HG02852 (cell line): ENCODE results near the gene KIFC3.
"Not testable (repeated sequence)": the region's sequence is repeated elsewhere in the genome, so short reads cannot be mapped to it uniquely, and the experiment has no call there.

Experiments
- ATAC-seq: cut with Tn5 transposase; IDR thresholded peaks from one replicate; pipeline ENCODE4 v1.9.1; 2021; ENCODE audit warnings: mild to moderate bottlenecking, moderate library complexity; ENCODE audit not compliant: unreplicated experiment

KIFC3 gene

DNA sequence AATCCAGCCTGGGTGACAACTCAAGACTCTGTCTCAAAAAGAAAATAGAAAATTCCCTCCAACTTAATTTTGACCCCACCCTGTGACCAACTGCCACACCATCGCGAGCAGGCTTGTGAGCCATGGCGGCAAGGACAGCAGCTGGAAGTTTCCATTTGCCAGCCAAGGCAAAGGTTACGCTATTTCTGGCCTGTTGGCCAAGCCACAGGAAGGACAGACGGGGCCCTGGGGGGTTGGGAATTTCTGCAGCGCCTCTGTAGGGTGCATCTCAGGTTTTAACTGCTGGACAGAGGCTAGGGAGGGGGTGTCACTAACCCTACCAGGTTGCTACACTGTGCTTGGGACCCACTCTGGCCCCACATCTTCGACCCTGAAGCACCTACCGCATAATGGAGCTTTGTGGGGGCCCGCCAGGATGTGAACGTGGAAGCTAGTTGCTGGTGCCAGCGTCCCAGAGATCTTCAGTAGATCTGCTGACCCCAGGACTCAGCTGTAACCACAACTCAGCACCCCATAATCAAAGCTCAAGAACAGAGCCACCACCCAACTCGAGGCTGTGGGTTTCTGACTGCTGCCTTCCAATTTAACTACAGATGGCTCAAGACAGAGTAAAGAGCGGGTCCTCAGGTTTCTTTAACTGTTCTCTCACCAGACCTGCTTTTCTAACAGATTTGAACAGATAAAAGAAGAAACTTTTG lies 10.9 kb downstream of the KIFC3 start:
- no peak for ATAC-seq

DNA sequence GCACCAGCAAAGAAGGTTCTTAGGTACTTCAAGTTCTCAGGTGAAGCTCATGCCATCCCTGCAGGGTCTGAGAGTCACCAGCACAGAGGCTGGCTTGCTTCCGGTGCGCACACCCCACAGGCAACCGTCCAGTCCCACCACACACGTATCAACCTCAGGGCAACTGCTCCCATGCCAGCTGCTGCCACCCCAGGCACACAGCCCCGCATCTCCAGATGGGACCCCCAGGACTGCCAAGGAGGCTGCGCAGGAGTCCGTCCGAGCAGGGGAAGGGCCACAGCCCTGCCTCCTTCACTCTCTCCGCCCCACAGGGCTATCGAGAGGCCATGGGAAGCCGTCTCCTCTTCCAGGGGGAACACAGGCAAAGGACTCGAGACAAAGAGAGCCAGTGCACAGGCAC lies 13.3 kb downstream of the KIFC3 start:
- no peak for ATAC-seq

DNA sequence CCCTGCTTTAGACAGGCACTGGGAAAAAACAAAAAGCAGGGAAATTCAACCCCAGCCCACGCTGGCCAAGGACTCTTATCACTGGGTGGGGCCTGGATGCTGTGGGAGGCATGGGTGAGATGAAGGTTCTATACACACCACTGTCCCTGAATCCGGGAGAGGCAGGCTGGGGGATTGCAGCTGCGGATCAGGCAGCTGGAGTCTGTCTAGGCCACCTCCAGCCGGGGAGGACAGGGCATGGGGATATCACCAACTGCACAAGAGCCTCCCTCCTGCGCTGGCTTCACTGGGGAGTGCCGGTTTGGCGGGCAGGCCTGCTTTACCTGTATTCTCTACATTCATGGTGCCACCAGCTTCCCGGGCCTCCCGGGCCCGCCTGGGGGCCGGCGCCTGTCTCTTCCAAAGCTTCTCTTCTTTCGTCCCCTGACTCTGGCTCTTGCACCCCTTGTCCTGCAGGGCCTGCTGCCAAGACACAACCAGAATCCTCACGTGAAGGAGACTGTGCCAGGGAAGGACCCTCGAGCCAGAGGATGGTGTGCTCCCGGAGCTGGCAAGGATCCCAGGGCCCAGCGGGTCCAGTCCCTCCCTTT lies 13.9 kb downstream of the KIFC3 start:
- no peak for ATAC-seq

DNA sequence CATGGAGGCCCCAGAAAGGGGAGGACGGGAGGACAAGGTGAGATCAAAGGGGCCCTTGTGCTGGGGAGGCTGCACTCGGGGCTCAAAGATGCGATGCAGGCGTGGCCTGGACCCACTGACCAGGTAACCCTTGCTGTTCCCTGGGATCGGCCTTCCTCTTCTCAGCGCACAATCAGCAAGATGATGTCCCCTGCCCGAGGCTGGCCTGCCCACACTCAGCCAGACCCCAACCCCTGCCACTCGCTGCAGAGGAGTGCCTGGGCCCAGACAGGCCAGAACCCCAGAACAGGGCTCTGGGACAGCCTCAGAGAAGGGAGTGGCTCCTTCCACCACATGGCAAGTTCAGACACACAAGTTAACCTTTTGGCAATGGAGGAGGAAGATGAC lies 14.8 kb downstream of the KIFC3 start:
- no peak for ATAC-seq

DNA sequence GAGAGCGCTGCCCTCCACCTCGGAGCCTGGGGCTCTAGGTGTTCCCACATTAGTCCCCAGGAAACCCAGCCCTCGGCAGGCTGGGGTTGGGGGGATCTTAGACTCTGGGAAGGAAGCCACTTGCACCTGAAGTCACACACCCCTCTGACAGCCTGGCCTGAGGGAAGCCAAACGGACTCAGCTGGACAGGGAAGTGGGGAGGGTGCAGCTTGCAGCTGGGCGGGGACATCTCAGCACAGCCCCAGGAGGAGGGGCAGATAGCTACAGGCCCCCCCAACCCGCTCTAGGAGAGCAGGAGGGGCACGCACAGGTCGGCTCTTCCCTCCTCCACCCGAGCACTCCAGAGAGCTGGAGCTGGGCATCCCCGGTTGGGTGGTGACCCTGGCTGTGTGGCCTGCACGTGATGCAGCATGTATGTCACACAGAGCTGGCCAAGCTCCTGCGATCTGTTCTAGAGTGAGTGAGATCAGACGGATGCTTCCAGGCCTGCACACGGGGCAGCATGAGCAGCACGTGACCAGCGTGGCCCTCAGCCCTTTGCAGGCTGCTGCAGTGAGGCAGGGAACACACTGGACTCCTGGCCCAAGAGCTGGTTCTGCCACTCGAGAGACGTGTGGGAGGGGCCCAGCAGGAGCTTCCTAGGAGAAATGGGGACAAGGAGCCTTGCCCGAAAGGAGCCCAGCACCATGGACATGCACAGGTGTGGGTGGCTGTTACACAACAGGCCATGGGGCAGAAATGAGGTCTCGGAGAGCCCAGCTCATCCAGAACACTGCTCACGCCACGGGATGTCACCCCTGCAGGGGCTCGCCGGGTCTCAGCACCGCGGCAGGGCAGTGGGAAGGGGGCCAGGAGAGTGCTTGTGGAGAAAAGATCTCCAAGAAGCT lies 15.4 kb downstream of the KIFC3 start:
- ATAC-seq, result no peak

DNA sequence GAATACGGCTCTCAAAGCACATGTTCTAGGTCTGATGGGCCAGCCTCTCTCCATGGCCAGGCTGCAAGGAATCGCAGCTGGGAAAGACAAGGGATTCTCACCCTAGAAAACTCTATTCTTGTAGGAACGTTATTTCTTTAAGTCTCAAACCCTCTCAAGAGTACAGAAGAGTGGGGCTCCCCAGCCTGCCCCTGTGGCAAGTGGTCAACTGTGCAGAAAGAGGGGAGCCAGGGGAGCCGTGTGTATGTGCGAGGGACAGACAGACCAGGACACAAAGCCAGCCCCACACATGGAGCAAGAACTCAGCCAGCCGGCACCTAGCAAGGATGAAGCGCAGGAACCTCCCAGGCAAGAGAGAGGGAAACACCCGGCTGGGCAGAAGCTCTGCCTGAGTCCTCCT lies 16.4 kb downstream of the KIFC3 start:
- no peak for ATAC-seq

DNA sequence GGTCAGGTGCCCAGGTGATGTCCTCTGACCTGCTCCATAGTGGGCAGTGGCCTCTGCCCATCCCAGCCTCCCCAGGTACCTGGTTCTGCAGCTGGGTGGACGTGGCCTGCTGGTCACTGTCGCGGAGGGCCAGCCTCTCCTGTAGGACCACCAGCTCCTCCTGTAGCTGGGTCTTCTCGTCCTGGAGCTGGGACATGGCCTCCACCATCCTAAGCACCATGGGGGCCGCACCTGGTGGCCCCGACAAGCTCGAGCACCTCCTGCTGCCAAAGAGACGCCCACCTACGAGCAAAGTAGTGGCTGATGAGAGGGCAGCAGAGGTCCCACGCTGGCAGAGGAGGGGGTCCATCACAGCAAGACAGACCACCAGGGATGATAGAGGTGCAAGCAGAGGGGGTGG lies 16.9 kb downstream of the KIFC3 start:
- ATAC-seq, result no peak

DNA sequence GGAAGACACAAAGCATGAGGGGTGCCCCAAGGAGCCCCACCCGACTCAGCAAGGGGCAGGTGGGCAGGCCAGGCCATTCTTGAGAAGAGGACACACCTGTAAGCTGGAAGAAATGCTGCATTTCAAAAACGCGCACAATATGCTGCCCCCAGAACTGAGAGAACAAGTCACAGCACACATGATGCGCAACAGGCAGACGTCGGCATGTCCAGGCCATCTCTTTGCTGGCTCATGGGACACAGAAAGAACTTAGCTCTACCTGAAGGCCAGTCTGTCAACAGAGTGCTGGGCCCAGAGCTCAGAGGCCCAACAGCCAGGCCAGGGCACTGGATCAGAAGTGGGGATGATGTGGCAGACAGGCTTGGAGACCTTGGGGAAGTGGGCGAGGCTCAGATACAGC lies 18.0 kb downstream of the KIFC3 start:
- ATAC-seq, result no peak

DNA sequence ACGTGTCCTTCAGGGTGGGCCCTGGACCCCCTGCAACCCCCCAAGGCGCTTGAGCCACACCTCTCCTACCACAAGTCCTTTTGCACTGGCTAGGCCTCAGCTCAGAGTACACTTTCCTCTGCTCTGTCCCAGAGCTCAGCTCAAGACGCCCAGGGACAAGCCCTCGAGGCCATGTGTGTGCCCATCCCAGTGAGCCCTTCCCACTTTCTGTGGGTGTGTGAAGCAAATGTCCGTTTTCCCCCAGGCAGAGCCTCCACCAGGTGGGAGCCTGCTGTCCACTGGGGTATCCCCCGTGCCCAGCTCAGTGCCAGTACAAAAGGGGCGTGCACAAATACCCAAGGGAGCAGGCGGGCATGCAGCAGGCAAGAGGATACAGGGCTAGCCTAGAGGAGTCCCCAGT lies 18.4 kb downstream of the KIFC3 start:
- no peak for ATAC-seq

DNA sequence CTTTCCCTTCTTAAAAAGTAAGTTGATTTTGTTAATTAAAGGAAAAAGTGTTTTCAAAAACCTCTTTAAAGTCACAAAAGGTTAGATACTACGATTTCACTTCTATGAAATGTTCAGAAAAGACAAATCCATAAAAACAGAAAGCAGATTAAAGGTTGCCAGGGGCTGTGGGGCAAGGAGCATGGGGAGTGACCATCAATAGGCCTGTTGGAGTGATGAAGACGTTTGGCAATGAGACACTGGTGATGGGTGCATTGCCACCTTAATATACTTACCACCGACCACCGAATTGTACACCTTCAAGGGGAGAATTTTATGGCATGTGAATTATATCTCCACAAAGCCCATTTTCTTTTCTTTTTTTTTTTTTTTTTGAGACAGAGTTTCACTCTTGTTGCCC lies 19.2 kb downstream of the KIFC3 start:
- no peak for ATAC-seq

DNA sequence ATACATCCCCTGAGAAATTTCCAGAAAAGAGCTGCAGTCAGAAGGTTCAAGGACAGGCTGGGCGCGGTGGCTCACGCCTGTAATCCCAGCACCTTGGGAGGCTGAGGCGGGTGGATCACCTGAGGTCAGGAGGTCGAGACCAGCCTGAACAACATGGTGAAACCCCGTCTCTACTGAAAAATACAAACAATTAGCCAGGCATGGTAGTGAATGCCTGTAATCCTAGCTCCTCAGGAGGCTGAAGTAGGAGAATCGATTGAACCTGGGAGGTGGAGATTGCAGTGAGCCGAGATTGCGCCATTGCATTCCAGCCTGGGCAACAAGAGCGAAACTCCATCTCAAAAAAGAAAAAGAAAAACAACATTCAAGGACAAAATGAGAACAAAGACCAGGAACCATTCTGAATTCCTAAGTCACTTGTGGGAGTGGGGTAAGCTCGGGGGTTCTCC lies 19.7 kb downstream of the KIFC3 start:
- ATAC-seq, result not testable (repeated sequence)

DNA sequence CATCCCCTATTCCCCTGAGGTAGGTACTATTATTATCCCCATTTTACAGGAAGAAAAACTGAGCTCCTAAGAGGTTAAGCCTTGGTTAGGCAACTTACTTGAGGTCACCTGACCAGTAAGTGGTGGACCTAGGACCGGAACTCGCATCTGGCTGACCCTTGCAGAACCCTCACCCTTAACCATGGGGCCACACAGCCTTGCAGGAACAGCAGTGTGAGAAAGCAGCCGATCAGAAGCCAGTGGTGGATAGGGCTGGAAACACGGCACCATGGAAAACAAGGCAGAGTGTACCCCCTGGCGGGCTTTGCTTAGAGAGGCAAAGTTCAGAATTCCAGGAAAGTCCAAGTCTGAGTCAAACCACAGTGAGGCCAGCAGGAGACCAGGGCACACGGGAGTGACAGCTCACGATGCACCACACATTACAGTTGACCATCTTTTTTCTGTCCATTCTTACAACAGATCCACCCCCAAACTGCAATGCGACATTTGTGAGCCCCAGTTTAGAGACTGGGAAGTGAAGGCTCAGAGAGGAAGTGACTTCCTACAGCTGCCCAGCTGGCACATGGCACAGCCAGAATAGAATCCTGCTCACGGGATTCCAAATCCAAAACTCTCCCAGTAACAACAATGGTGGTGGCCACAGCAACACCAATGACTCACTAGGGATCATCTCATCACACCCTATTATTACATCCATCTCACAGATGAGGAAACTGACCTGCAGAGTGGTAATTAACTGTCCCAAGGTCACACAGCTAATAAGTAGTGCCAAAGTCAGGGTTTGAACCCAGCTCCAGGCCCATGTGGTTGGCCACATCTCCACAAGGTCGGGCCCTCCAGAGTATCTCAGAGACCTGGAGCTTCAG lies 20.3 kb downstream of the KIFC3 start:
- ATAC-seq, result no peak

DNA sequence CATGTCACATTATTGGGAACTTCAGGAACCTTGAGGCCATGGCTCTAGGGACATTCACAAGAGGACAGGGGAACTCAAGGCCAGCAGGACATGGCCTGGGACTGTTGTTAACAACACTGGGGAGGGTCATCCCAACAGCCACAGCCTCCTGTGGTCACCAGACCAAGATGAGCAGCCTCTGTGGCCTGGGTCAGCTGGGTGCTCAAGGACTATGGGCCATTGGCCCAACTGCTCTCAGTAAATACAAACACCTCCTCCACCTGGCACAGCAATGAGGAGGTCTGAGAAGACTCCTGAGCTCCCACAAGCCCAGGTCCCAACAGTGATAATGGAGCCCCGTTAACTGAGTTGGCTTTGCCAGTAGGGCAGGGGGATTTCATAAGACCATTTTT lies 20.9 kb downstream of the KIFC3 start:
- ATAC-seq, result no peak

DNA sequence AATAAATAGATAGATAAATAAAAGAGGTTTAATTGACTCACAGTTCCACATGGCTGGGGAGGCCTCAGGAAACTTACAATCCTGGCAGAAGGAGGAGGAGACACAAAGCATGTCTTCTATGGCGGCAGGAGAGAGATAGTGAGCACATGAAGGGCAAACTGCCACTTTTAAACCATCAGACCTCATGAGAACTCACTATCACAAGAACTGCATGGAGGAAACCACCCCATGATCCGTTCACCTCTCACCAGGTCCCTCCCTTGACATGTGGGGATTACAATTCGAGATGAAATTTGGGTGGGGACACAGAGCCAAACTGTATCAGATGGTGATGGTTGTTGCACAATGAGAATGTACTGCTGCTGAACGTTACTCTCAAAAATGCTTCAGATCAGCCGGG lies 22.5 kb downstream of the KIFC3 start:
- ATAC-seq, result not testable (repeated sequence)

DNA sequence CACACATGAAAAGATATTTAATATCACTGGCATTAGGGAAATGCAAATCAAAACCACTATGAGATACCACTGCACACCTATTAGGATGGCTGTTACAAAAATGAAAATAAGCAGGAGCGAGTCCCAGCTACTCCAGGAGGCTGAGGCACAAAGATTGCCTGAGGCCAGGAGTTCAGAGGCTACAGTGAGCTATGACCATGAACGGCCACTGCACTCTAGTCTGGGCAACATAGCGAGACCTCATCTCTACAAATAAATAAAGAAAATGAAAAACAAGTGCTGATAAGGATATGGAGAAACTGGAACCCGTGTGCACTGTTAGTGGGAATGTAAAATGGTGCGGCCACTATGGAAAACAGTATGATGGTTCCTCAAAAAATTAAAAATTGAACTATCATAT lies 23.6 kb downstream of the KIFC3 start:
- no peak for ATAC-seq

DNA sequence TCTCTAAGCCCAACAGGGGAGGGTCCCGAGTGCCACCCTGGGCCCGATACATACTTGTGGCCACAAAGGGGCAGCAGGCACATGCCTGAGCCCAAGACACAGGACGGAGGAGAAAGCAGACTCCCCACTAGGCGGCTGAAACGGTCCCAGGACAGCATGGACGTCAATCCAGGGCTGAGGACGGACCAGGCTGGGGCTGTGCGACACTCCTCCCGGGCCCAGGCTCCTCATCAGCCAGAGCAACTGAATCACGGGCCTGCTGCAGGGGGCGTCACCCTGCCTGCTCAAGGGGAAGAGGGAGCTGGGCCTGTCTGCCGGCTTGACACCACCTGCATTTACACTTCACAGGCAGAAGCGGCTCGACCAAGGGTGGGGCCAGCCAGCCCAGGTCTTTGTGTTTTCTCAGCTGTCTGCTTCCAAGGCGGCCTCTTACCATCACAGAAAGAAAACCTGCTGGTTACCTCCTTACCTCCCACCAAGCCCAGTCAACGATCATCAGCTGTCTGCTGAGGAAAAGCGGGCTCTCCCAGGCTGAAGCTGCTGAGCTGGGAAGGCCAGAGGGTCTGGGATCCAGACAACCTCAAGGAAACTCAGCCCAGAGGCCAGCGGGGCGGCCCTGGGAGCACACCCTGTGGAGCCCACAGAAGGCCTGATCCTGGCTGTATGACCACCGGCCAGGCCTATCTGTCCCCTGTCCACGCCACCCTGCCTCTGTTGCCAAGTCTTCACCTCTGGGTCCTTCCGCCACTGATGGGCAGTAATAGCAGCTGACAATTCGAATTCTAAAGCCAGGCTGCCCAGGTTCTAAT lies 26.4 kb downstream of the KIFC3 start:
- no peak for ATAC-seq

DNA sequence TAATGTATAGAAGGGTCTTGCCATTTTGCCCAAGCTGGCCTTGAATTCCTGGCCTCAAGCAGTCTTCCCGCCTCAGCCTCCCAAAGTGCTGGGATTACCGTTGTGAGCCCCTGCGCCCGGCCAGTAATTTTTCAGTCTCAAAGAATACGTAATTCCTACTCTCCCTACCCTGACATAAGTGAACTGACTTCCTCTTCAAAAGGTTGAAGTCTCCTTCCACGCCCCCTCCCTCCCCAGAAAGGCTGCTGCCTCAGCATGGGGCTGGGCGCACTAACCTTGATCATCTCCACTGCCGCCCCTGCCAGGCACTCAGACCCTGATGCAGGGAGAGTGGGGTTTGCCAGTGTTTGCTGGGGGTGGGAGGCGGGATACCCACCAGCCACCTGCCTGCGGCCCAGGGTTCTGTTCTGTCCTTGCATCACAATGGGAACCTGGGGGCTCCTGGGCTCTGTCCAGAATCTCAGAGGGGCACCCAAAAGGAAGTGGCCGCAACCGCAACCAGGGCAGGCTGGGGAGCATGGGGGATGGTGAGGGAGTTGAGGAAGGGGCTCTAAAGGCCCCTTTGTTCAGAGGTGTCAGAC lies 27.5 kb downstream of the KIFC3 start:
- no peak for ATAC-seq

DNA sequence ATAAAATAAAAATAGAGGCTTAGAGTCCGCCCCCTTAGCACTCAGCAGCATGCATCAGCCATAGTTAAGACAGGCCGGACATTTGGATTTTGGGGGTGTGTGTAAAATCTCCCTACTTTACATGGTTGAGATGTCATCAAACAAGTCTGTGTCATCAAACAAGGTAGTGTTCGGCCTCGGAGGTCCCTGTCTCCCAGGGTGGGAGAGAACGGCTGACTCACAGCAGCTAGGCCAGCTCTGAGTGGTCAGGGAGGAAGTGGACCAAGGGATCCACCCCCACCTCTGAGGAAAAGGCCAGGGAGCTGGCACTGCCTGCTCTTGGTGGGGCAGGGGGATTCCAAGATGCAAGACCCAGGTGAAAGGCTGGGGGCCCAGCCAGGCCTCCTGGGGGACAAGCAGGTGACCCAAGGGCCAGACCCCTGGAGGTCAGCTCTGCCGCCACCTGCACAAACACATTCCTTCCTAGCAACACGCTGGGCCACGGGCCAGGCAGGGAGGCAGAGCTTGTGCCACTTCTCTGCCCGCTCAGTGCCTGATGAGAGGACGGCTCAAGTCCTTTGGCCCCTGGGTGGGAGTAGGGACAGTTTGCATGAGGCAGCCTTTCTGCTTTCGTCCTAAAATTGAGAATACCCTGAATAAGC lies 28.5 kb downstream of the KIFC3 start:
- ATAC-seq, result no peak

DNA sequence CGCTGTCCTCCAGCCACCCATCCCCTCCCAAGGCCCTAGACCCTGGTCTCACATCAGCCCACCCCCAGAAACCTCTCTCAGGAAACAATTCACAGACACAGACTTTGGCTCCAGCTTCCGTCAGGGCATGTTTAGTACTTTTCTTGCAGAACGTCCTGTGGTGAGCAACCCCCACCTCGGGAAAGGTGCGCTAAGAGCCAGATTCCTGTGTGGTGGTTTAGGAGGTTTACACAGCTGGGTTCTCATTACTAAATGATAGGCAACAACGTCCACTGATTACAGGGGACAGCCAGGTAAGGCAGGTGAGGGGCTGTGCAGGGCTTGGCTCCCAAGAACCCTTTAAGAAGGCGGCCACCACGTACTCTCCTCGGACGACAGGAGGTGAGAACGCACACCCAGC lies 29.3 kb downstream of the KIFC3 start:
- ATAC-seq, result no peak
